BJ (cell line): ENCODE results near the gene GAREM2. TPM values are rescaled to one million over a fixed set of nuclear protein-coding genes. Genes with fewer than 3 reads are reported as not detected.
"Not testable (repeated sequence)": the region's sequence is repeated elsewhere in the genome, so short reads cannot be mapped to it uniquely, and the experiment has no call there.

Experiments used
- CTCF ChIA-PET: fragments of 350-600 bp; formaldehyde crosslinking; extraction: SDS; loops from one replicate; lab custom pipeline; 2021; ENCODE audit warnings: antibody characterized with exemption, inconsistent platforms; lab: Yijun Ruan, JAX
- POLR2A ChIA-PET: fragments of 300-600 bp; sonication (Branson Sonifier 250); formaldehyde crosslinking; extraction: SDS; loops from one replicate; lab custom pipeline; 2021; ENCODE audit warnings: antibody characterized with exemption; lab: Charles Lee
- DNase-seq: peaks from one replicate; pipeline ENCODE4 v3.0.0-alpha.2; 2011; ENCODE audit warnings: low read depth
- H3K27me3 ChIP-seq: 2 replicates; pipeline ENCODE4 v1.6.0; 2011; ENCODE audit warnings: low read length; ENCODE audit not compliant: control insufficient read depth, insufficient read depth
- H3K36me3 ChIP-seq: 2 replicates; pipeline ENCODE4 v1.5.1; 2011; ENCODE audit warnings: low read length; ENCODE audit not compliant: control insufficient read depth, insufficient read depth
- H3K4me3 ChIP-seq: 2 replicates; pipeline ENCODE4 v1.5.1; 2011; ENCODE audit warnings: low read depth, mild to moderate bottlenecking, control low read depth, low read length
- polyA plus RNA-seq: library from polyadenylated mRNA; depleted of rRNA; stranded (reverse); fragments of >200 nt; gene quantifications from 2 replicates; pipeline ENCODE4 v1.2.3, GENCODE V29; 2011
- TF ChIP-seq, protein P1 (sequence below): IDR thresholded peaks from 2 replicates; pipeline ENCODE4 v1.5.1; 2011; ENCODE audit warnings: low read depth, mild to moderate bottlenecking, control low read depth, inconsistent platforms, low read length, moderate library complexity; ENCODE audit not compliant: insufficient read depth

Gene GAREM2
- polyA plus RNA-seq, 1 experiment = 2.3 TPM

DNA sequence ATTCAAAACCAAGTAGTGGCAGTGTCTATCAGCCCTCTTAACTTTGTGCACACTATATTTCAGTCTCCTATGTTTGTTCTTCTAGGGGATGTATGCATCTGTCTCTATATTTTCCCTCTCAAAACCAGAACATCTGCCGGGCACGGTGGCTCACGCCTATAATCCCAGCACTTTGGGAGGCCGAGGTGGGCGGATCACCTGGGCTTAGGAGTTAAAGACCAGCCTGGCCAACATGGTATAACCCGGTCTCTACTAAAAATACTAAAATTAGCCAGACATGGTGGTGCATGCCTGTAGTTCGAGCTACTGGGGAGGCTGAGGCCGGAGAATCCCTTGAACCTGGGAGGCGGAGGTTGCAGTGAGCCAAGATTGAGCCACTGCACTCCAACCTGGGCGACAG lies 9.9 kb upstream of the GAREM2 start:
- H3K4me3 ChIP-seq = no peak overlapping the region
- ChIA-PET POLR2A (no interaction called here), CTCF (no interaction called here)
- TF ChIP-seq, protein P1, sequence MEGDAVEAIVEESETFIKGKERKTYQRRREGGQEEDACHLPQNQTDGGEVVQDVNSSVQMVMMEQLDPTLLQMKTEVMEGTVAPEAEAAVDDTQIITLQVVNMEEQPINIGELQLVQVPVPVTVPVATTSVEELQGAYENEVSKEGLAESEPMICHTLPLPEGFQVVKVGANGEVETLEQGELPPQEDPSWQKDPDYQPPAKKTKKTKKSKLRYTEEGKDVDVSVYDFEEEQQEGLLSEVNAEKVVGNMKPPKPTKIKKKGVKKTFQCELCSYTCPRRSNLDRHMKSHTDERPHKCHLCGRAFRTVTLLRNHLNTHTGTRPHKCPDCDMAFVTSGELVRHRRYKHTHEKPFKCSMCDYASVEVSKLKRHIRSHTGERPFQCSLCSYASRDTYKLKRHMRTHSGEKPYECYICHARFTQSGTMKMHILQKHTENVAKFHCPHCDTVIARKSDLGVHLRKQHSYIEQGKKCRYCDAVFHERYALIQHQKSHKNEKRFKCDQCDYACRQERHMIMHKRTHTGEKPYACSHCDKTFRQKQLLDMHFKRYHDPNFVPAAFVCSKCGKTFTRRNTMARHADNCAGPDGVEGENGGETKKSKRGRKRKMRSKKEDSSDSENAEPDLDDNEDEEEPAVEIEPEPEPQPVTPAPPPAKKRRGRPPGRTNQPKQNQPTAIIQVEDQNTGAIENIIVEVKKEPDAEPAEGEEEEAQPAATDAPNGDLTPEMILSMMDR = no peak
- no peaks in the 10 kb centered on the region for H3K36me3 ChIP-seq
- peaks cover 4% of the 10 kb centered on the region; the same call in 1 of the 2 replicates for H3K27me3 ChIP-seq
- no peak for DNase-seq

DNA sequence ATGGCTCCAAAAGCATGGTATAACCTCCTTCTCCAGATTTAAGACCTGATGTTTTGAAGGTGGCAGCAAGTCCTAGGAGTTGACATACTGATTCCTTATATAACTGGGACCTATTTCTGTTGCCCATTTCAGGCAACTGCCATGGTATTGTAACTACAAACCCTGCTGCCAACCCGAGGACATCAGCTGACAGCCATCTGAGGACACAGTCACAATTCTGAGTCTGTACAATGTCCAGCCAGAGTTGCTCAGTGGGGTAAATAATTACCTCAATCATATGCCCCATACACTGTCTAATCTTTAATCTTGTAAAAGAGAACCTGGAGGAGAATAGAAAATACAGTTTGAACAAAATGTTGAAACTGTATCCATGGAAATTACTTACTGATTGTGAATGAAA lies 8.7 kb upstream of the GAREM2 start:
- TF ChIP-seq, protein P1 = no peak
- CTCF ChIA-PET = interaction anchor here (0.9 kb wide), 1 partner anchor 12 kb away, joined by 3 read pairs; no protein-coding TSS in a partner anchor
- peaks cover 4% of the 10 kb centered on the region; the same call in 1 of the 2 replicates for H3K27me3 ChIP-seq
- POLR2A ChIA-PET = no interaction called here
- no peak overlapping the region for H3K4me3 ChIP-seq
- no peaks in the 10 kb centered on the region for H3K36me3 ChIP-seq
- no peak for DNase-seq

DNA sequence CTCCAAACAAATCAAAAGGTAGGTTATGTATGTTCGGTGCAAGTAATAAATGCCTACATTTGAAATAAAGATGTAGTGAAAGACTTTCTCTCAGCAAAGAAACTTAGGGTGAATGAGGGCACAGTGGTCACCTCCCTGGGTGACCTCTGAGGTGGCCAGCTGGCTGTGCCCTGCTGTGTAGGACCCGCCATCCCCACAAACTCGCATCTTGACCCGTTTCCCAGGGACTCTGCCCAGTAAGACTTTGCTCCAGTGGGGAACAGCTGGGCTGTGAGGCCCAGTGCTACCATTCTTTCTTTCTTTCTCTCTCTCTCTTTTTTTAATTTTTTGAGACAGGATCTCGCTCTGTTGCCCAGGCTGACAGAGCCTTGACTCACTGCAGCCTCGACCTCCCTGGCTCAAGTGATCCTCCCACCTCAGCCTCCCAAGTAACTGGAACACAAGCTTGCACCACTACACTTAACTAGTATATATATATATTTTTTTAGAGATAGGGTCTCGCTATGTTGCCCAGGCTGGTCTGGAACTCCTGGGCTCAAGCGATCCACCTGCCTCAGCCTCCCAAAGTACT lies 8.2 kb upstream of the GAREM2 start:
- Histone ChIP-seq H3K27me3 (peaks cover 4% of the 10 kb centered on the region; the same call in 1 of the 2 replicates), H3K36me3 (no peaks in the 10 kb centered on the region), H3K4me3 (no peak overlapping the region)
- CTCF ChIA-PET = interaction anchor here (1.3 kb wide), 1 partner anchor 77 kb away, joined by 3 read pairs; no protein-coding TSS in a partner anchor
- TF ChIP-seq, protein P1 = no peak
- no peak for DNase-seq
- POLR2A ChIA-PET = no interaction called here

DNA sequence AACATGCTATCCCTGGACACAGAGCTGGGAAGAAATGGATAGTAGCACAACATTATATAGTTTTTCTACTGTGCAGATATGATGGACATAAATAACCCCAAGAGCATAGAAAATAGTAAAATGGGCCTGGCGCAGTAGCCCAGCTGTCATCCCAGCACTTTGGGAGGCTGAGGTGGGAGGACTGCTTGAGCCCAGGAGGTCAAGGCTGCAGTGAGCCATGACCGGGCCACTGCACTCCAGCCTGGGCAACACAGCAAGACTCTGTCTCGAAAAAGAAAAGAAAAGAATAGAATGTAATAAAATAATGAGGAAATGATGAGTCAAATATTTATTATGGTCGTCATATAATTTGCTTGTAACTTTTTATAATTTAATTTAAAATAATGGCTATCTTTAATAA lies 7.5 kb upstream of the GAREM2 start:
- TF ChIP-seq, protein P1 = no peak
- CTCF ChIA-PET = interaction anchor here (1.3 kb wide), 2 partner anchors 19 to 77 kb away, joined by 3 read pairs; no protein-coding TSS in a partner anchor
- POLR2A ChIA-PET = interaction anchor here (0.6 kb wide), 1 partner anchor 232 kb away, joined by 19 read pairs; no protein-coding TSS in a partner anchor
- DNase-seq = no peak
- no peak overlapping the region for H3K4me3 ChIP-seq
- H3K27me3 ChIP-seq = peaks cover 4% of the 10 kb centered on the region; the same call in 1 of the 2 replicates
- no peaks in the 10 kb centered on the region for H3K36me3 ChIP-seq

DNA sequence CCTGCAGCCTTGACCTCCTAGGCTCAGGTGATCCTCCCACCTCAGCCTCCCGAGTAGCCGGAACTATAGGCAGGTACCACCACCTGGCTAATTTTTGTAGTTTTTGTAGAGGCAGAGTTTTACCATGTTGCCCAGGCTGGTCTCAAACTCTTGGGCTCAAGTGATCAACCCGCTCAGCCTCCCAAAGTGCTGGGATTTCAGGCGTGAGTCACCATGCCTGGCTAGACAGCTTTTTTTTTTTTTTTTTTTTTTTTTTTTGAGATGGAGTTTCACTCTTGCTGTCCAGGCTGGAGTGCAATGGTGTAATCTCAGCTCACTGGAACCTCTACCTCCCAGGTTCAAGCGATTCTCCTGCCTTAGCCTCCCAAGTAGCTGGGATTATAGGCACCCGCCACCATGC lies 6.3 kb upstream of the GAREM2 start:
- ChIA-PET CTCF (interaction anchor here (1.3 kb wide), 1 partner anchor 18 kb away, joined by 3 read pairs; no protein-coding TSS in a partner anchor), POLR2A (interaction anchor here (0.5 to 0.6 kb wide), 2 partner anchors 59 to 89 kb away, joined by 5 read pairs; no protein-coding TSS in a partner anchor)
- H3K4me3 ChIP-seq, H3K36me3 ChIP-seq, H3K27me3 ChIP-seq, DNase-seq: not testable (repeated sequence)
